ENCODE results near the gene GPRIN2. TPM values are rescaled to one million over a fixed set of nuclear protein-coding genes. Genes with fewer than 3 reads are reported as not detected.

GPRIN2 gene
- total RNA-seq, 1 donor from 2014 or later = 6.3 TPM

GRCh38 chr10:46558122-46558391 is 1.6 kb upstream of the GPRIN2 start:
- no peaks in the 10 kb centered on the region for H3K36me3 ChIP-seq
- intact Hi-C loops (cut with DNase I) = no loop called here
- H3K4me3 ChIP-seq = no peak overlapping the region
- no peaks in the 10 kb centered on the region for H3K9me3 ChIP-seq
- no peak for DNase-seq (ENCODE audit: low spot score in 2 of 2)
- H3K27me3 ChIP-seq = peaks cover 14% of the 10 kb centered on the region
- H3K27ac ChIP-seq = no peak overlapping the region
- H3K4me1 ChIP-seq = peaks cover 9 to 10% of the 10 kb centered on the region in 2 donors
- TF ChIP-seq CTCF (IDR thresholded peaks at IDR 0.05) = no peak

- Histone ChIP-seq H3K4me1 (peaks cover 9 to 10% of the 10 kb centered on the region in 2 donors), H3K36me3 (no peaks in the 10 kb centered on the region), H3K9me3 (no peaks in the 10 kb centered on the region), H3K4me3 (no peak overlapping the region), H3K27me3 (peaks cover 14% of the 10 kb centered on the region), H3K27ac (no peak overlapping the region)
- peak in 1 of 2 donors; percentile 66 for DNase-seq (ENCODE audit: low spot score in 2 of 2)
- intact Hi-C loops (cut with DNase I) = no loop called here
- TF ChIP-seq CTCF (IDR thresholded peaks at IDR 0.05) = no peak
These were observed 1.1 kb upstream of the GPRIN2 start for GRCh38 chr10:46557319-46558121.

- peaks cover 9 to 10% of the 10 kb centered on the region in 2 donors for H3K4me1 ChIP-seq
- H3K27me3 ChIP-seq = peaks cover 14% of the 10 kb centered on the region
- DNase-seq (ENCODE audit: low spot score in 2 of 2) = peak in 1 of 2 donors; percentile 63
- H3K27ac ChIP-seq = no peak overlapping the region
- H3K36me3 ChIP-seq = no peaks in the 10 kb centered on the region
- H3K9me3 ChIP-seq = no peaks in the 10 kb centered on the region
- no peak for TF ChIP-seq CTCF (IDR thresholded peaks at IDR 0.05)
- peak overlapping the region; percentile 55 to 63 for H3K4me3 ChIP-seq
- intact Hi-C loops (cut with DNase I) = no loop called here
These were observed 544 bp downstream of the GPRIN2 start for GRCh38 chr10:46555713-46556514.

- no peak for TF ChIP-seq CTCF (IDR thresholded peaks at IDR 0.05)
- H3K27me3 ChIP-seq = peaks cover 14% of the 10 kb centered on the region
- peaks cover 9 to 10% of the 10 kb centered on the region in 2 donors for H3K4me1 ChIP-seq
- intact Hi-C loops (cut with DNase I) = no loop called here
- H3K4me3 ChIP-seq = peak overlapping the region in 1 of 2 donors; percentile 63
- no peak overlapping the region for H3K27ac ChIP-seq
- no peak for DNase-seq (ENCODE audit: low spot score in 2 of 2)
- H3K9me3 ChIP-seq = no peaks in the 10 kb centered on the region
- H3K36me3 ChIP-seq = no peaks in the 10 kb centered on the region
These were observed 1.1 kb downstream of the GPRIN2 start for GRCh38 chr10:46555366-46555712.

GRCh38 chr10:46554166-46554781 is 2.2 kb downstream of the GPRIN2 start:
- no peaks in the 10 kb centered on the region for H3K36me3 ChIP-seq
- intact Hi-C loops (cut with DNase I) = no loop called here
- no peak for TF ChIP-seq CTCF (IDR thresholded peaks at IDR 0.05)
- H3K4me1 ChIP-seq = peaks cover 9 to 10% of the 10 kb centered on the region in 2 donors
- H3K27ac ChIP-seq = no peak overlapping the region
- no peak overlapping the region for H3K4me3 ChIP-seq
- peaks cover 14% of the 10 kb centered on the region for H3K27me3 ChIP-seq
- DNase-seq (ENCODE audit: low spot score in 2 of 2) = no peak
- H3K9me3 ChIP-seq = no peaks in the 10 kb centered on the region

Data from ascending aorta (tissue), 2 donors.